ENCODE data around the gene GPATCH1. TPM values are rescaled to one million over a fixed set of nuclear protein-coding genes. Genes with fewer than 3 reads are reported as not detected.

GPATCH1 gene
- total RNA-seq, 1 experiment from 2014 or later: 7.8 TPM

DNA sequence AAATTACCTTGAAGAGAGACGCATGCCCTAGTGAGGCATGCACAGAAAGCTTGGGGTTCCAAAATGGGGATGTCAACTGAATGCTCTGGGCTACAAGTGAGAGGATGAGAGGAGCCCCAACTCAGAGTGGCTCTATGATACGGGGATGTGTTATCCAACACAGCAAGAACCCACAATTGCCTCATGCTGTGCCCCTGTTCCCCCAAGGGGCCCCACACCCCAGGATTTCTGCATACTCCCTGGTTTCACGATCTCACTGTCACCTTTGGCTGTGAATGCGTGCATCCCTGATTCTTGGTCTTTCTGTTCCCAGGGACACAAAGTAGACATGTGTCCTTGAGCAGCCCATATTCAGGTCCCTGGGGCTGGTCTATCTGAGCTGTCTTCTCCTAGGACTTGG is 80.2 kb downstream of the GPATCH1 start:
- Histone ChIP-seq H3K9me3 (ENCODE audit: control insufficient read depth in 1 of 2, insufficient read depth in 1 of 2, low read depth in 1 of 2, low read length in 2 of 2) (no peaks in the 10 kb centered on the region), H4K20me1 (ENCODE audit: insufficient read depth) (no peaks in the 10 kb centered on the region), H3K27me3 (ENCODE audit: insufficient read depth, low read length) (no peaks in the 10 kb centered on the region), H3K79me2 (ENCODE audit: insufficient read depth, low read length) (no peaks in the 10 kb centered on the region), H3K4me3 (replicated peaks in 1 of 2; ENCODE audit: low read depth in 1 of 2, low read length in 2 of 2) (no peak overlapping the region), H3K4me1 (ENCODE audit: control insufficient read depth in 1 of 2, insufficient read depth in 2 of 2, low read length in 2 of 2) (peaks cover 1 to 4% of the 10 kb centered on the region in 2 experiments; a peak in 3 of 4 replicates), H2AFZ (ENCODE audit: low read depth, low read length, poor library complexity, severe bottlenecking) (no peak overlapping the region), H3K4me2 (ENCODE audit: low read length) (no peak overlapping the region), H3K9ac (ENCODE audit: low read length) (no peak overlapping the region), H3K36me3 (ENCODE audit: control insufficient read depth in 1 of 2, insufficient read depth in 2 of 2, low read length in 2 of 2) (no peaks in the 10 kb centered on the region), H3K27ac (ENCODE audit: low read depth, low read length) (no peak overlapping the region), H3K9me2 (ENCODE audit: insufficient read depth) (no peaks in the 10 kb centered on the region)
- RAD21 ChIA-PET (ENCODE audit: low non-redundant PET in 1 of 2, low total read pairs in 2 of 2, uncharacterized antibody in 2 of 2, unreplicated experiment in 2 of 2): no interaction called here
- ATAC-seq (no peak), DNase-seq (ENCODE audit: low read depth, low spot score) (no peak)
- POLR2A ChIA-PET: no interaction called here
- intact Hi-C loops (cut with micrococcal nuclease): no loop called here
- CTCF ChIA-PET: interaction anchor here (1.3 kb wide), 1 partner anchor 15 kb away, joined by 3 read pairs; no protein-coding TSS in a partner anchor
- TF ChIP-seq ELF1 (IDR thresholded peaks at IDR 0.05; ENCODE audit: borderline replicate concordance, low read depth): no peak
- TF ChIP-seq RAD21 (IDR thresholded peaks at IDR 0.05; ENCODE audit: low read depth): no peak
- TF ChIP-seq CEBPB (IDR thresholded peaks at IDR 0.05; ENCODE audit: low read depth): no peak
- TF ChIP-seq, protein P1, sequence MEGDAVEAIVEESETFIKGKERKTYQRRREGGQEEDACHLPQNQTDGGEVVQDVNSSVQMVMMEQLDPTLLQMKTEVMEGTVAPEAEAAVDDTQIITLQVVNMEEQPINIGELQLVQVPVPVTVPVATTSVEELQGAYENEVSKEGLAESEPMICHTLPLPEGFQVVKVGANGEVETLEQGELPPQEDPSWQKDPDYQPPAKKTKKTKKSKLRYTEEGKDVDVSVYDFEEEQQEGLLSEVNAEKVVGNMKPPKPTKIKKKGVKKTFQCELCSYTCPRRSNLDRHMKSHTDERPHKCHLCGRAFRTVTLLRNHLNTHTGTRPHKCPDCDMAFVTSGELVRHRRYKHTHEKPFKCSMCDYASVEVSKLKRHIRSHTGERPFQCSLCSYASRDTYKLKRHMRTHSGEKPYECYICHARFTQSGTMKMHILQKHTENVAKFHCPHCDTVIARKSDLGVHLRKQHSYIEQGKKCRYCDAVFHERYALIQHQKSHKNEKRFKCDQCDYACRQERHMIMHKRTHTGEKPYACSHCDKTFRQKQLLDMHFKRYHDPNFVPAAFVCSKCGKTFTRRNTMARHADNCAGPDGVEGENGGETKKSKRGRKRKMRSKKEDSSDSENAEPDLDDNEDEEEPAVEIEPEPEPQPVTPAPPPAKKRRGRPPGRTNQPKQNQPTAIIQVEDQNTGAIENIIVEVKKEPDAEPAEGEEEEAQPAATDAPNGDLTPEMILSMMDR (IDR thresholded peaks at IDR 0.05 in 2 of 3, conservative IDR thresholded peaks at IDR 0.05 in 1 of 3; ENCODE audit: borderline replicate concordance in 1 of 3, insufficient read depth in 1 of 3, low read depth in 2 of 3, low read length in 2 of 3): no peak
- TF ChIP-seq JUND (IDR thresholded peaks at IDR 0.05): no peak
- no TSS peak for BruUV-seq (replicated peaks)

DNA sequence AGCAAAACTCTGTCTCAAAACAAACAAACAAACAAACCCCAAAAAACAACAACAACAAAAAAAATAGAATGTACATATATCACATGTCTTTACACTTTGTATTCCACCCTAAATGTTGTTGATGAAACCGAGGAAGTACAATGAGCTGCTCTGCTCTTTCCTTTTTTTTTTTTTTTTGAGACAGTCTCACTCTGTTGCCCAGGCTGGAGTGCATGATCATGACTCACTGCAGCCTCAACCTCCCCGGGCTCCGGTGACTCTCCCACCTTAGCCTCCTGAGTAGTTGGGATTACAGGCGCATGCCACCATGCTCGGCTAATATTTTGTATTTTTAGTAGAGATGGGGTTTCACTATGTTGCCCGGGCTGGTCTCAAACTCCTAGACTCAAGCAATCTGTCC is 82.5 kb downstream of the GPATCH1 start:
- intact Hi-C loops (cut with micrococcal nuclease): no loop called here
- Histone ChIP-seq H3K27me3 (ENCODE audit: insufficient read depth, low read length) (no peaks in the 10 kb centered on the region), H2AFZ (ENCODE audit: low read depth, low read length, poor library complexity, severe bottlenecking) (no peak overlapping the region), H3K4me2 (ENCODE audit: low read length) (no peak overlapping the region), H3K9ac (ENCODE audit: low read length) (no peak overlapping the region), H3K4me1 (ENCODE audit: control insufficient read depth in 1 of 2, insufficient read depth in 2 of 2, low read length in 2 of 2) (peaks cover 4 to 10% of the 10 kb centered on the region in 2 experiments; a peak in 3 of 4 replicates), H4K20me1 (ENCODE audit: insufficient read depth) (no peaks in the 10 kb centered on the region), H3K27ac (ENCODE audit: low read depth, low read length) (no peak overlapping the region), H3K4me3 (replicated peaks in 1 of 2; ENCODE audit: low read depth in 1 of 2, low read length in 2 of 2) (no peak overlapping the region), H3K9me2 (ENCODE audit: insufficient read depth) (no peaks in the 10 kb centered on the region), H3K36me3 (ENCODE audit: control insufficient read depth in 1 of 2, insufficient read depth in 2 of 2, low read length in 2 of 2) (no peaks in the 10 kb centered on the region), H3K9me3 (ENCODE audit: control insufficient read depth in 1 of 2, insufficient read depth in 1 of 2, low read depth in 1 of 2, low read length in 2 of 2) (no peaks in the 10 kb centered on the region), H3K79me2 (ENCODE audit: insufficient read depth, low read length) (no peaks in the 10 kb centered on the region)
- no TSS peak for BruUV-seq (replicated peaks)
- RAD21 ChIA-PET (ENCODE audit: low non-redundant PET in 1 of 2, low total read pairs in 2 of 2, uncharacterized antibody in 2 of 2, unreplicated experiment in 2 of 2): no interaction called here
- DNase-seq (ENCODE audit: low read depth, low spot score) (no peak), ATAC-seq (no peak)
- CTCF ChIA-PET: no interaction called here
- TF ChIP-seq TCF7L2 (IDR thresholded peaks at IDR 0.05; ENCODE audit: borderline replicate concordance, extremely low read depth, insufficient read depth, insufficient read length) (no peak), SP1 (IDR thresholded peaks at IDR 0.05; ENCODE audit: low read depth) (no peak), POLR2A (IDR thresholded peaks at IDR 0.05; ENCODE audit: borderline replicate concordance, extremely low read depth, insufficient read depth, insufficient read length) (no peak), FOSL1 (IDR thresholded peaks at IDR 0.05; ENCODE audit: low read depth) (no peak), CBX3 (IDR thresholded peaks at IDR 0.05; ENCODE audit: low read depth) (no peak), YY1 (IDR thresholded peaks at IDR 0.05; ENCODE audit: extremely low read depth, insufficient replicate concordance, low read depth, low read length) (no peak), EGR1 (IDR thresholded peaks at IDR 0.05; ENCODE audit: low read depth) (no peak), JUND (IDR thresholded peaks at IDR 0.05) (no peak)
- TF ChIP-seq, protein P2, sequence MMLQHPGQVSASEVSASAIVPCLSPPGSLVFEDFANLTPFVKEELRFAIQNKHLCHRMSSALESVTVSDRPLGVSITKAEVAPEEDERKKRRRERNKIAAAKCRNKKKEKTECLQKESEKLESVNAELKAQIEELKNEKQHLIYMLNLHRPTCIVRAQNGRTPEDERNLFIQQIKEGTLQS (IDR thresholded peaks at IDR 0.05): no peak
- POLR2A ChIA-PET: no interaction called here
